A673 (cell line): Measurements from ENCODE around the gene ABCC9. TPM values are rescaled to one million over a fixed set of nuclear protein-coding genes. Genes with fewer than 3 reads are reported as not detected.

Source experiments
- BruUV-seq: library from RNA; stranded (reverse); fragments of 400-500 nt; replicated peaks from 2 replicates; lab custom pipeline; 2021; lab: Mats Ljungman, UMichigan
- CTCF ChIA-PET: fragments of 300-600 bp; sonication (Branson Sonifier 250); formaldehyde crosslinking; loops from one replicate; lab custom pipeline; 2022; ENCODE audit warnings: antibody characterized with exemption; lab: Charles Lee
- POLR2A ChIA-PET: fragments of 300-600 bp; sonication (Branson Sonifier 250); formaldehyde crosslinking; loops from one replicate; lab custom pipeline; 2022; ENCODE audit warnings: antibody characterized with exemption; ENCODE audit not compliant: low non-redundant PET; lab: Charles Lee
- DNase-seq: peaks from one replicate; pipeline ENCODE4 v3.0.0-alpha.2; 2015; ENCODE audit warnings: low spot score
- H3K27ac ChIP-seq: fragments of 200-600 bp; sonication (generic); 2 replicates; pipeline ENCODE4 v1.5.1; 2016; ENCODE audit warnings: mixed run types, low read depth, mild to moderate bottlenecking, mixed read lengths, antibody characterized with exemption, low read length; ENCODE audit not compliant: poor library complexity, severe bottlenecking
- H3K27me3 ChIP-seq: fragments of 200-600 bp; sonication (generic); replicated peaks from 2 replicates; pipeline ENCODE4 v1.6.1; 2017; ENCODE audit warnings: mixed run types, low read depth, mild to moderate bottlenecking, mixed read lengths, antibody characterized with exemption, low read length; ENCODE audit not compliant: insufficient read depth, poor library complexity
- H3K36me3 ChIP-seq: fragments of 200-600 bp; sonication (generic); 2 replicates; pipeline ENCODE4 v1.6.1; 2016; ENCODE audit warnings: mixed run types, mild to moderate bottlenecking, mixed read lengths, antibody characterized with exemption, low read length; ENCODE audit not compliant: insufficient read depth, poor library complexity, severe bottlenecking
- H3K4me1 ChIP-seq: fragments of 200-600 bp; sonication (generic); 2 replicates; pipeline ENCODE4 v1.6.1; 2017; ENCODE audit warnings: mixed run types, mild to moderate bottlenecking, mixed read lengths, antibody characterized with exemption, low read length; ENCODE audit not compliant: insufficient read depth, poor library complexity, severe bottlenecking
- H3K4me3 ChIP-seq: fragments of 200-600 bp; sonication (generic); 2 replicates; pipeline ENCODE4 v1.5.1; 2016; ENCODE audit warnings: low read depth, mixed run types, mild to moderate bottlenecking, mixed read lengths, low read length; ENCODE audit not compliant: poor library complexity, severe bottlenecking
- H3K9me3 ChIP-seq: fragments of 200-600 bp; sonication (generic); 2 replicates; pipeline ENCODE4 v1.6.1; 2016; ENCODE audit warnings: mixed run types, low read depth, mild to moderate bottlenecking, mixed read lengths, antibody characterized with exemption, low read length; ENCODE audit not compliant: poor library complexity, severe bottlenecking
- CTCF ChIP-seq: fragments of 300-800, 200-600 bp; sonication (generic); conservative IDR thresholded peaks from 2 replicates; pipeline ENCODE4 v1.5.1; 2017; ENCODE audit warnings: low read depth, mild to moderate bottlenecking, antibody characterized with exemption, low read length, moderate library complexity, mixed read lengths
- EZH2 ChIP-seq: fragments of 200-600 bp; sonication (generic); IDR thresholded peaks from 2 replicates; pipeline ENCODE4 v1.6.1; 2017; ENCODE audit warnings: borderline replicate concordance, low read depth, mild to moderate bottlenecking, mixed read lengths, antibody characterized with exemption, low read length; ENCODE audit not compliant: poor library complexity, severe bottlenecking
- intact Hi-C: fragments of 100-400 bp; cut with micrococcal nuclease; formaldehyde crosslinking; loops from one replicate; pipeline ENCODE4 v1.10.0; 2022; ENCODE audit not compliant: unreplicated experiment
- total RNA-seq: library from RNA; stranded (reverse); gene quantifications from 2 replicates; pipeline ENCODE4 v1.2.3, GENCODE V29; 2021

ABCC9 gene
- total RNA-seq, 1 experiment from 2014 or later, result not detected

DNA sequence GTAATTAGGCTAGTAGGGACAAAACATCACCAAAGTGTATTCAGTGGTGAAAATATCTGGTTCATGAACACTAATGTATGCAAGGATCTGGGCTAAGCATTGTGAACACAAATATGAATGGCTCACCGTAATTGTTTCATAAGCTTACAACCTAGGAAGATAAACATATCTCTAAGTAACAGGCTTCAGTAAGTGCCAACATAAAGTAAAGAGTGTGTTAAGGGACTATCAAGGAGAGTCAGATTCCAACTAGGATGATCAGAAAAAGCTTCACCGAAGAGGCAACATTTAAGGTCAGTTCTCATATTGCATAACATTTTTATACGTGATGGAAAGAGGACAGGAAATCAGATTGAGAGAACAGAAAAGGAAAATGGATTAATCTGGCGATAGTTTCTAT lies 29.4 kb downstream of the ABCC9 start:
- DNase-seq, result no peak
- Histone ChIP-seq H3K27me3 (peaks cover 14% of the 10 kb centered on the region), H3K27ac (no peak overlapping the region), H3K9me3 (no peaks in the 10 kb centered on the region), H3K4me3 (no peak overlapping the region), H3K36me3 (no peaks in the 10 kb centered on the region), H3K4me1 (no peaks in the 10 kb centered on the region)
- ChIA-PET CTCF (no interaction called here), POLR2A (no interaction called here)
- no TSS peak for BruUV-seq
- intact Hi-C loops, result no loop called here
- TF ChIP-seq EZH2 (no peak), CTCF (no peak)

- no peaks in the 10 kb centered on the region for H3K4me1 ChIP-seq
- H3K4me3 ChIP-seq, result no peak overlapping the region
- BruUV-seq, result no TSS peak
- H3K9me3 ChIP-seq, result no peaks in the 10 kb centered on the region
- TF ChIP-seq EZH2 (no peak), CTCF (no peak)
- intact Hi-C loops, result no loop called here
- ChIA-PET POLR2A (no interaction called here), CTCF (no interaction called here)
- H3K27me3 ChIP-seq, result peaks cover 14% of the 10 kb centered on the region
- H3K27ac ChIP-seq, result no peak overlapping the region
- H3K36me3 ChIP-seq, result no peaks in the 10 kb centered on the region
- no peak for DNase-seq
Measured at GRCh38 chr12:21910657-21911056, 30.6 kb downstream of the ABCC9 start.

- POLR2A ChIA-PET, result no interaction called here
Measured at GRCh38 chr12:21907948-21908837, 33.0 kb downstream of the ABCC9 start.

More at GRCh38 chr12:21907948-21908837, 33.0 kb downstream of the ABCC9 start:
- Histone ChIP-seq H3K27me3 (peaks cover 14% of the 10 kb centered on the region), H3K9me3 (no peaks in the 10 kb centered on the region), H3K4me1 (no peaks in the 10 kb centered on the region), H3K27ac (no peak overlapping the region), H3K36me3 (no peaks in the 10 kb centered on the region), H3K4me3 (no peak overlapping the region)
- CTCF ChIA-PET, result no interaction called here
- intact Hi-C loops, result no loop called here
- TF ChIP-seq EZH2 (no peak), CTCF (no peak)
- no peak for DNase-seq
- no TSS peak for BruUV-seq
